ENCODE measurements around the gene ABCC4.

The ABCC4 gene

DNA sequence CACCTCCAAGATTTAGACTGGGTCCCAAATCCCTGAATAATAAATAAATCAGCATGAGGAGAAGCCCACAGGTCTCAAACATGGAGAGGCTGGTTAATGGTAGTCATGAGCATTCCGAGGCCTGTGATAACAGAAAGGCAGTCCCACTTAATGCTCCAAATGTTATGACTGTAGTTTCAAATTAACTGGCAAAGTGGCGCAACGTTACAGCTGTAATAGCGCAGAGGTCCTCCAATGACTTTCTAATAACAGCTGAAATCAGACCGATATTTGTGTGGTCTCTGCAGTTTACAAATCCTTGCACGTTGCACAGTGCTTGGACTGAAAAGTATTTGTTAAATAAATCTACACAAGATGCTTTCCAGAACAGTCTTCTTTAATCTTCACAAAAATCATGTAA lies 141.8 kb downstream of the ABCC4 start:
- Mint-ChIP-seq H3K36me3 (peaks cover 31% of the 10 kb centered on the region), H3K4me3 (no peak overlapping the region), H3K27ac (no peak overlapping the region)

DNA sequence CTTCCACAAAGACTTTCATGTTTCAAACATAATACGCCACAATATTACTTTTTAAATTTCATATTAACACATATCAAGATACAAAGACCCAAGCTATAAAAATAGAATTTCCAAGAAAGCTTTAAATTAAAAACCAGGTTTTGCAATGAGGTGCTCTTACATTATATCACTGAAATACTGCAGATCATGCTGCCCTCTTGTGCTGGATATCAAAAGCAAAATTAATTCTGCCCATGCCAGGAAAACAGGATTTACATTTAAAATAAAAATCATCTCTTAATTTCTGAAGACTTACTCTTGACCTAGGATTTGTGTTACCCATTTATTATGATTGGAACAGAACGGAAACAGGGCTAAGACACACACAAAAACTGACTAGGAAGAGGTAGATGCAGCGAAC lies 145.0 kb downstream of the ABCC4 start:
- Mint-ChIP-seq H3K4me3 (no peak overlapping the region), H3K27me3 (no peaks in the 10 kb centered on the region), H3K9me3 (ENCODE audit: low read depth) (no peaks in the 10 kb centered on the region), H3K4me1 (ENCODE audit: low read depth) (no peaks in the 10 kb centered on the region), H3K36me3 (peaks cover 30% of the 10 kb centered on the region), H3K27ac (no peak overlapping the region)

More for the DNA sequence above, 141.8 kb downstream of the ABCC4 start:
- H3K27me3 Mint-ChIP-seq = no peaks in the 10 kb centered on the region
- no peaks in the 10 kb centered on the region for H3K9me3 Mint-ChIP-seq (ENCODE audit: low read depth)
- H3K4me1 Mint-ChIP-seq (ENCODE audit: low read depth) = no peaks in the 10 kb centered on the region

DNA sequence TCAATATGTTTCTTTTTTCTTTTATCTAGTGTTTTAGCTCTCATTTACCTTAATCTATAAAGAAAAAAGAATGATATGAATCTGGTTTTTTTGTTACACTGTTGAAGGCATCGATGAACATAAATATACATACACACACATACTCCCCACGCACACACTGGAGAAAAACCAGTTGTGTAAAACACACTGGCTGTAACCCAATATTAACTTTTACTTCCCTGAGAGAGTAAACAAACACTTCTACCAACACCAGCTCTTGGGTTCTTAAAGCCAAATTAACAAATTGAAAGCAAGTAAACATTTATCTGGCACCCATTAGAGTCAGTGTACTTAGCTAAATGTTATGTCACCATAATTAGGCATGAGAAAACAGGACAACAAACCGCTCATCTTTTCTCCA lies 145.7 kb downstream of the ABCC4 start:
- Mint-ChIP-seq H3K9me3 (ENCODE audit: low read depth) (no peaks in the 10 kb centered on the region), H3K4me1 (ENCODE audit: low read depth) (no peaks in the 10 kb centered on the region), H3K36me3 (peaks cover 24% of the 10 kb centered on the region), H3K27me3 (no peaks in the 10 kb centered on the region), H3K27ac (no peak overlapping the region), H3K4me3 (no peak overlapping the region)

DNA sequence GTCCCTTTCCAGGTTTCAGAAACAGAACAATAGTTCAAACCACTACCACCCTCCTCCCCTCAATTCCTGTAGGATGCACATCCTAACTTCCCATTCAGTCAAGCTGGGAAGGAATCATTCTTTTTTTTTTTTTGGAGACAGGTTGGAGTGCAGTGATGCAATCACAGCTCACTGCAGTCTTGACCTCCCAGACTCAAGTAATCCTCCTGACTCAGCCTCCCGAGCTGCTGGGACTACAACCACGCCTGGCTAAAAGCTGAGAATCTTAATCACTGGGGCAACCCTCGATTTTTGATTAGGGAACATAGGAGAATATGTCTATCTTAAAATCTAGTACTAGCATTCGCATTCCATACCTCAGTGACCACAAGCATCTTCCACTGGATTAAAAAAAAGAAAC lies 146.2 kb downstream of the ABCC4 start:
- H3K27me3 Mint-ChIP-seq = no peaks in the 10 kb centered on the region
- H3K4me1 Mint-ChIP-seq (ENCODE audit: low read depth) = no peaks in the 10 kb centered on the region
- no peak overlapping the region for H3K27ac Mint-ChIP-seq
- peaks cover 20% of the 10 kb centered on the region for H3K36me3 Mint-ChIP-seq
- no peaks in the 10 kb centered on the region for H3K9me3 Mint-ChIP-seq (ENCODE audit: low read depth)
- H3K4me3 Mint-ChIP-seq = no peak overlapping the region

DNA sequence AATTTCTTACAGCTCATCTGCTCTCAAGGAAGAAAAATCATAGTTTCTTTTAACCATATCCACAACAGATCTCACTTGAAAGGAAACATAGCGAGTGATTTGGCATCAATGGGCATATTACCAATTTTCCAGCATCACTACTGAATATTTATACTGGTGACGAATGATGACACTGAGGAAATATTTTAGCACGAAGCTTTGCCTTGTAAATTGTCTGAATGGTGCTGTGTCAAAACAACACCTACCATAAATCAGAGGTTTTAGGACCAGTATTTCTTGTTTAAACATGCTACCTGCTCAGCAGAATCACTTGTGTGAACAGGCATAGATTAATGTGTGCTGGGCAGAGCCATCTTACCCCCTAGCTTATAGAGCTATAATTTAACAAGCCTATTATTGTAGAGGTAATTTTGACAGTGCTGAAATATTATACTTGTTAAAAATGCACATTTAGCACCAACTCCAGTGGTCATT lies 146.8 kb downstream of the ABCC4 start:
- Mint-ChIP-seq H3K27ac (no peak overlapping the region), H3K4me1 (ENCODE audit: low read depth) (no peaks in the 10 kb centered on the region), H3K27me3 (no peaks in the 10 kb centered on the region), H3K36me3 (peaks cover 20% of the 10 kb centered on the region), H3K4me3 (no peak overlapping the region), H3K9me3 (ENCODE audit: low read depth) (no peaks in the 10 kb centered on the region)

DNA sequence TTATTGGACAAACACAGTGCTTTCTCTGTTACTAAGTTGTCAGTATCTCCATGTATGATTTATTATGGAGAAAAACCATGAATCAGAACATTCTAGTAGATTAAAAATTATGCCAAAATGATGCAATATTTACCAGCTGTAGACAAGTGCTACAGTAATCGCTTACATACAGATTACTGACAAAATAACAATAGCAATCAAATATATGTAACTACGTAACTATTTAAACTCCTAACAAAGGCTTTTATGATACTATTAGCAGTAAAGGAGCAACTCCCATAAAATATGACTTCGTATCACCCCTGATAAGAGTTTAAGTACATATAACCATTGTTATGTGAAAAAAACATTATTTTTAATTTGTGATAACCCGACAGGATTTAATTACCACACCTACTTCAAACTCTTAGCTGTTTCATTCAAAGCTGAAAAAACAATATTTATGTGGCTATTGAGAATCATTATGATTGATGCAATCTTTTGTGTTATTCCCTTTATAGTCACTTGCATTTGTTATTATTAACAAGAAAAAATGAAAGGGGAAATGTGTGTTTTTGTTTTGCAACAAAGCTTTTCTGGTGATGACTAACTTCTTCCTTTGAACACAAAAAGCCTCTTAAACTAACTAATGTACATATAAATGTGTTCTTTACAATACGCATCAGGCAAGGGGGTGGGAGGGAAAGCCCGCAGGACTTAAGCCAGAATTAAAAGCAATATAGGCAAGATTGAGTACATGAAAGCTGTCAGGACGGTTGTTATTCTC lies 147.4 kb downstream of the ABCC4 start:
- H3K4me3 Mint-ChIP-seq = no peak overlapping the region
- H3K36me3 Mint-ChIP-seq = peaks cover 20% of the 10 kb centered on the region
- H3K4me1 Mint-ChIP-seq (ENCODE audit: low read depth) = no peaks in the 10 kb centered on the region
- no peaks in the 10 kb centered on the region for H3K9me3 Mint-ChIP-seq (ENCODE audit: low read depth)
- H3K27me3 Mint-ChIP-seq = no peaks in the 10 kb centered on the region
- H3K27ac Mint-ChIP-seq = no peak overlapping the region

DNA sequence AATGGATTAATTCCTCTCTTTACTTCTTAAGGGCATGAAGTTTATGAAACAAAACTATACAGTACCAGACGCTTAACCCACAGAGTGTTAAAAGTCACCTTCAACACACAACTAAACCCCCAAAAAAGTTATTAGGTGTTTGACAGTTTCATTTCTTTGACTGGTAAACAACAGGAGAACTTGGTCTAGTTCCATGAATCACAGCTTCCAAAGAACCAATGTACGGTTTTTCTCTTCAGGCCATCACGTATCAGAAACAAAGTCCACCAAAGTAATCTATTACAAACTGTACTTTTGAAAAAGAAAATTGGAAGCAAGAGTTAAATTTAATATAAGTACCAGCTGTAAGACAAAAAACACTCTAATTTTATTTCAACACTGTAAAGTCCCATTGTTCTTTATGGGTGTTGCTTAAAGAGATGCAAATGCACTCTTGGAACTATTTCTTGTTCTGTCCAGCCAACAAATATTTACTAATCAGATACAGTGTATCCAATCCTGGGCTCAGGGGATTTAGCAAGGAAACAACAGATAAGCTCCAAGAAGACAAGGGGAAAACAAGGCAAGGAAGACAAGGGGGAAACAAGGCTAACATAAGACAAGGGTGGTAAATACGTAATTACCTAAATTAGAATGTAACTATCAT lies 149.2 kb downstream of the ABCC4 start:
- H3K27me3 Mint-ChIP-seq = no peaks in the 10 kb centered on the region

DNA sequence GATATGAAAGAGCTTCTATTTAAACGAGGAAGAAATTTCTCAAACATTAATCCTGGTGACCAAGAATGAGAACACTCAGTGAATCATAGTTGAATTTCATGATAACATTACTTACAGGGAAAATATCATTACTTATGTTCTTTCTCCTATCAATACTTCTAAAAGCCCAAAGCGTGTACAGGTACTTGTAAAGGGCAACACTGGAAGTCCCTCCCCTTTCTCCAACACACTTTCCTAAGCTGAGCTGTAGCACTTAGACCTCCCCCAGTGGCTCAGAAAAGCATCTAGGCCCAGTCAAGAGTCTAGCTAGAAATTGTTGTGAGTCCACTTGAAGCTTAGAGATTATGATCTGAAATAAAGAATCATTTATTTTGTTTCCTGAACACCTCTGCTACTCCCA lies 150.7 kb downstream of the ABCC4 start:
- no peaks in the 10 kb centered on the region for H3K9me3 Mint-ChIP-seq (ENCODE audit: low read depth)
- H3K27me3 Mint-ChIP-seq = no peaks in the 10 kb centered on the region
- no peaks in the 10 kb centered on the region for H3K4me1 Mint-ChIP-seq (ENCODE audit: low read depth)
- H3K27ac Mint-ChIP-seq = no peak overlapping the region
- peaks cover 17% of the 10 kb centered on the region for H3K36me3 Mint-ChIP-seq
- no peak overlapping the region for H3K4me3 Mint-ChIP-seq

More for the DNA sequence above, 149.2 kb downstream of the ABCC4 start:
- Mint-ChIP-seq H3K36me3 (peaks cover 14% of the 10 kb centered on the region), H3K4me3 (no peak overlapping the region), H3K9me3 (ENCODE audit: low read depth) (no peaks in the 10 kb centered on the region), H3K4me1 (ENCODE audit: low read depth) (no peaks in the 10 kb centered on the region), H3K27ac (no peak overlapping the region)

DNA sequence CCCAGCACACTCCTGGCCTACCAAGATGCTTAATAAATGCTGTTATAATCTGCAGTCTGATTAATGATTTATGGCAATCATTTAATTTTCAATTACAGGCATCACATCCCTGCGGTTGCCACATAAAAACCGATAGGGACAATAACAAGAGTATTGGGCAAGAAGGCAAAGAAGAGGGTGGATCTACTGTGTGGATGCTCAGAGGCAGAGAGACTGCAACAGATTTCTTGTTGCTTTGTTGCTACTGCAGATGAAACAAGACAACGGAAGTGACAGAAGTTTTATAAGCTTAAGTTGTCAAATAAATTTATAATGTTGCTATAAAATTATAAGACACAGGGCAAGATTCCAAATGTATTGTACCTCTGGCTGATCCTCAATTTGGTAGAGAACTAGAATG lies 154.8 kb downstream of the ABCC4 start:
- Mint-ChIP-seq H3K27me3 (no peaks in the 10 kb centered on the region), H3K4me1 (ENCODE audit: low read depth) (peaks cover 5% of the 10 kb centered on the region), H3K27ac (no peak overlapping the region), H3K4me3 (no peak overlapping the region), H3K9me3 (ENCODE audit: low read depth) (no peaks in the 10 kb centered on the region), H3K36me3 (peaks cover 24% of the 10 kb centered on the region)

DNA sequence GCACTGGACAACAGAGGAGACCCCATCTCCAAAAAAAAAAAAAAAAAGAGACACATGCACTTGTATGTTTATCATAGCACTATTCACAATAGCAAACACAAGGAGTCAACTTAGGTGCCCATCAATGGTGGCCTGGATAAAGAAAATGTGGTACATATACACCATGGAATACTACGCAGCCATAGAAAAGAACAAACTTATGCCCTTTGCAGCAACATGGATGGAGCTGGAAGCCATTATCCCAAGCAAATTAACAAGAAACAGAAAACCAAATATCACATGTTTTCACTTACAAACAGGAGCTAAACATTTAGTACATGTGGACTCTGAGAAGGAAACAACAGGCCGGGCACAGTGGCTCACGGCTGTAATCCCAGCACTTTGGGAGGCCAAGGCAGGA lies 155.7 kb downstream of the ABCC4 start:
- Mint-ChIP-seq H3K4me1 (ENCODE audit: low read depth) (peaks cover 5% of the 10 kb centered on the region), H3K4me3 (no peak overlapping the region), H3K27me3 (no peaks in the 10 kb centered on the region), H3K27ac (no peak overlapping the region), H3K9me3 (ENCODE audit: low read depth) (no peaks in the 10 kb centered on the region), H3K36me3 (peaks cover 29% of the 10 kb centered on the region)

DNA sequence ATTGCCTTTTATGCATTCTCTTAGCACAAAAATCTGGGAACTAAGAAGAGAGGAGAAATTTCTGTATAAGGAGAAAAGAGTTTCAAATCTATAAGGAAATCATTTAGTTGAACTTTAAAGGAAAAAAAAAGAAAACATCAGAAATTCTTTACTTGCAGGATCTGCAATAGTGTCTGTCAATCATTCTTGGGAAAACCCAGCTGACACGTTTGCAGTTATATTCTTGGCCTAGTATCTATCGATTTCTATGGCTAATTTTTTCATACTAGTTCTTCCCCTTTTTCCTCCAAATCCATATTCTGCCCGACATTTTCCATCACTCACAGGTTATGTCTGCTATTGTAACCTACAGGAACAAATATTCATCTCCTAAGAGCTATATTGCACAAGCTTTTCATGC lies 160.7 kb downstream of the ABCC4 start:
- Mint-ChIP-seq H3K4me1 (ENCODE audit: low read depth) (peaks cover 8% of the 10 kb centered on the region), H3K4me3 (no peak overlapping the region), H3K36me3 (peaks cover 38% of the 10 kb centered on the region), H3K27ac (no peak overlapping the region), H3K9me3 (ENCODE audit: low read depth) (no peaks in the 10 kb centered on the region), H3K27me3 (no peaks in the 10 kb centered on the region)

DNA sequence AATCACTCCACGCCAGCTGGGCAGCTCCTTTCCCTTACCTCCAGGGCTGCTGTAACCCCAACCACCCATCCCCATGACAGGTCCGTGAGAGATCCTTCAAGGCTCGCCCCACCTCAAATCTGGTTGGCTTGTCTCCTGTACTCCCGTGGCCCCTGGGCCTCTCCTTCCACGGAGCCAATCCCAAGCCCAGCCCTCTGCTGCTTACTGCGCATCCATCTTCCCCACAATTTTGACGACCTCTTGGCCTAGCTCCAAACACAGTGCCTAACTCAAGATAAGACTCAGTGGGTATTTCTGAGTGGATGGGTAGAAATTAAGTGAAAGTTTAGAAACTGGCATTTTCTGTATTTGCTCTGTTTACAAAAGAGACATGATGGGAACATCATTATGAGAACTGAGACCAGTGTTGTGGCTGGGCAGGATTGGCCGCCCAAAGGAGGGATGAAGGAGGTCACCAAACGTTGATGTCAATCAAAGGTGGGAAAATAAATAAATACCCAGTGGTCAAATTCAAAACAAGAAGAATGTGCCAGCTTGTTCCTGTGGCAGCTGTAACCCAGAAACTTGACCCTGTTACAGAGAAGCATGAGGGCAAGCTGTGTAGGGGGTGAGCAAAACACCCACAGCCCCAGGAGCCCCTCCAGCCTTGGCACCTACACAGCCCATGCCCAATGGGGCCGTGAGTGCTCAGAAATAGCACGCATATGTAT lies 162.2 kb downstream of the ABCC4 start:
- Mint-ChIP-seq H3K4me1 (ENCODE audit: low read depth) (peaks cover 4% of the 10 kb centered on the region), H3K36me3 (peaks cover 32% of the 10 kb centered on the region), H3K27ac (no peak overlapping the region), H3K27me3 (no peaks in the 10 kb centered on the region), H3K9me3 (ENCODE audit: low read depth) (no peaks in the 10 kb centered on the region), H3K4me3 (no peak overlapping the region)

DNA sequence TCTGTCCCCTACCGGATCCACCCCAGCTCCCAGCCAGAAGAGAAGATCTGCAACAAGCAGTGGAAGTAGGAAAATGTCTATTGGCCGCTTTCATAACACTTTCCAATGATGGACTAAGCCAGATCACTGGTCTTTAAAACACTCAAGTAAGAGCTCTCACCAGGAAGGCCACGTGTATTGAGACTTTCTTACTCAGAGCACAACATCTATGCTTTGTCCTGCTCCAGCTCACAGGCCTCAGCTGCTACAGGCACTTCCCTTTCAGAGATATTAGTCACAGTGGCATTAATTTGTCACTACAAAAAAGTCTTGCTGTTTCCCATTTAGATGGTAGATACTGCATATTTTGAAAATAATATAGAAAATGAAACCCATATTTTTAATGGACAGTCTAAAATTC lies 164.2 kb downstream of the ABCC4 start:
- Mint-ChIP-seq H3K27me3 (no peaks in the 10 kb centered on the region), H3K36me3 (peaks cover 34% of the 10 kb centered on the region), H3K4me3 (no peak overlapping the region), H3K4me1 (ENCODE audit: low read depth) (peaks cover 4% of the 10 kb centered on the region), H3K9me3 (ENCODE audit: low read depth) (no peaks in the 10 kb centered on the region), H3K27ac (no peak overlapping the region)

DNA sequence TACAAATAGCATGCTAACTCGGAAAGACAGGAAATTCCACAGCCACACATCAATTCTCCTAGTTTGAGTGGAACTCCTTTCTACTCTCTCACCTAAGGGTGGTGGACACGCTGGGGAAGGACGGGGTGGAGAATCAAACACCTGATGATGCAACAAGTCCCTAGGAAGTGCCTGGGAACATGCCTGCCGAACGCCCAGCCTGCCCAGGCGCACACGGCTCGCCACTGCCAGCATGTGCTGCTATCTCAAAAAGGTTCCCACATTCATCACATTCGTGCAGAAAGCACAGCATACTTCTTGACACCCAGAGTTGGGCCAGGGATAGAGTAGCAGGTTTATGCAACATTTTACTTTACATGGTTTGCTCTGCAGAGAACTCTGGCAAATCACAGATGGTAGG lies 164.6 kb downstream of the ABCC4 start:
- Mint-ChIP-seq H3K9me3 (ENCODE audit: low read depth) (no peaks in the 10 kb centered on the region), H3K27ac (no peak overlapping the region), H3K36me3 (peaks cover 32% of the 10 kb centered on the region)

DNA sequence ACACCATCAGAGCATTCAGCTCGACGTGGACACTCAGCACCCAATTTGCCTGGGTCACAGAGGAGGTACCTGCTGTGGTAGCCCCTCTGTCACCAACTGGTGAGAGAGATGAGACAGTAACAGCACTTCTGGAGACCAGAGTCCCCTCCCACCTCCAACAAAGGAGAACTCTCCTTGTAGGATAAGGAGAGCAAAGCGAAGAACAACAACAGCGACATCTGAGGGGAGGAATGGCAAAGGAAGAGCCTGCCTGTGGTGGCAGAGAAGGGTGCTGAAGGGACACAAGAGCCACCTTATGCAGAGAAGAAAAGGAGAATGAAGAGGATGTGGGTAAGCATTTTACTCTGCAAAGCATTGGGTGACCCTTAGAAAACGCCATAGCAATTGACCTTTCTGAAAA lies 167.8 kb downstream of the ABCC4 start:
- H3K4me1 Mint-ChIP-seq (ENCODE audit: low read depth) = peaks cover 4% of the 10 kb centered on the region
- no peak overlapping the region for H3K27ac Mint-ChIP-seq
- H3K4me3 Mint-ChIP-seq = no peak overlapping the region
- H3K27me3 Mint-ChIP-seq = no peaks in the 10 kb centered on the region
- no peaks in the 10 kb centered on the region for H3K9me3 Mint-ChIP-seq (ENCODE audit: low read depth)
- H3K36me3 Mint-ChIP-seq = peaks cover 13% of the 10 kb centered on the region

More for the DNA sequence above, 164.6 kb downstream of the ABCC4 start:
- Mint-ChIP-seq H3K4me1 (ENCODE audit: low read depth) (peaks cover 4% of the 10 kb centered on the region), H3K4me3 (no peak overlapping the region), H3K27me3 (no peaks in the 10 kb centered on the region)

Measured in activated naive CD8-positive, alpha-beta T cell (primary cell).